Measurements from ENCODE around the gene HHIPL1.

HHIPL1 gene

GRCh38 chr14:99612071-99612737 is 32.7 kb upstream of the HHIPL1 start:
- DNase-seq, result no peak

GRCh38 chr14:99612738-99613330 is 32.1 kb upstream of the HHIPL1 start:
- DNase-seq, result no peak

- DNase-seq, result no peak
These were observed 29.3 kb upstream of the HHIPL1 start for GRCh38 chr14:99615497-99616157.

GRCh38 chr14:99616832-99617800 is 27.8 kb upstream of the HHIPL1 start:
- DNase-seq, result no peak

GRCh38 chr14:99619835-99620834 is 24.8 kb upstream of the HHIPL1 start:
- DNase-seq, result no peak

- no peak for DNase-seq
These were observed 23.0 kb upstream of the HHIPL1 start for GRCh38 chr14:99621948-99622347.

GRCh38 chr14:99624024-99624423 is 20.9 kb upstream of the HHIPL1 start:
- DNase-seq, result no peak

GRCh38 chr14:99624971-99625370 is 20.0 kb upstream of the HHIPL1 start:
- no peak for DNase-seq

GRCh38 chr14:99625476-99625875 is 19.5 kb upstream of the HHIPL1 start:
- DNase-seq, result no peak

- no peak for DNase-seq
These were observed 18.8 kb upstream of the HHIPL1 start for GRCh38 chr14:99626041-99626648.

- no peak for DNase-seq
These were observed 17.8 kb upstream of the HHIPL1 start for GRCh38 chr14:99627100-99627499.

GRCh38 chr14:99627510-99628381 is 17.2 kb upstream of the HHIPL1 start:
- no peak for DNase-seq

GRCh38 chr14:99628887-99629618 is 15.9 kb upstream of the HHIPL1 start:
- DNase-seq, result peak; percentile 31 to 53

GRCh38 chr14:99630202-99630601 is 14.7 kb upstream of the HHIPL1 start:
- no peak for DNase-seq

GRCh38 chr14:99632410-99633035 is 12.4 kb upstream of the HHIPL1 start:
- no peak for DNase-seq

- no peak for DNase-seq
These were observed 11.8 kb upstream of the HHIPL1 start for GRCh38 chr14:99633141-99633540.

GRCh38 chr14:99633918-99634317 is 11.0 kb upstream of the HHIPL1 start:
- no peak for DNase-seq

GRCh38 chr14:99634443-99634842 is 10.5 kb upstream of the HHIPL1 start:
- no peak for DNase-seq

- no peak for DNase-seq
These were observed 9.8 kb upstream of the HHIPL1 start for GRCh38 chr14:99635116-99635515.
